Breast epithelium (tissue), 4 donors: Measurements from ENCODE around the gene ZNF614. TPM values are rescaled to one million over a fixed set of nuclear protein-coding genes. Genes with fewer than 3 reads are reported as not detected.

Source experiments
- DNase-seq, 2 donors: peaks; one replicate each; pipeline ENCODE4 v3.0.0-alpha.2; 2019; ENCODE audit warnings: low spot score in 2 of 2
- H3K27ac ChIP-seq, 2 donors: fragments of 200-600 bp; sonication (generic) in 1 of 2; one replicate each; pipeline ENCODE4 v1.5.1; 2016 to 2019; ENCODE audit warnings: mild to moderate bottlenecking in 1 of 2
- H3K27me3 ChIP-seq, 2 donors: fragments of 200-600 bp; sonication (generic) in 1 of 2; one replicate each; pipeline versions ENCODE4 v1.5.1 to v1.6.0; 2017 to 2019; ENCODE audit warnings: control low read depth in 1 of 2, mild to moderate bottlenecking in 1 of 2
- H3K36me3 ChIP-seq: fragments of 200-600 bp; one replicate; pipeline ENCODE4 v1.5.1; 2019
- H3K4me1 ChIP-seq, 2 donors: fragments of 200-600 bp; sonication (generic); one replicate each; pipeline ENCODE4 v1.5.1; 2016 to 2019; ENCODE audit warnings: control low read depth in 1 of 2
- H3K4me3 ChIP-seq, 3 donors: fragments of 200-600 bp; sonication (generic); 1 replicate in 2 of 3; 2 replicates in 1 of 3; pipeline ENCODE4 v1.5.1; 2016 to 2019; ENCODE audit warnings: mild to moderate bottlenecking in 3 of 3, moderate library complexity in 2 of 3
- H3K9me3 ChIP-seq, 2 donors: fragments of 200-600 bp; sonication (generic) in 1 of 2; one replicate each; pipeline ENCODE4 v1.5.1; 2016 to 2019; ENCODE audit warnings: control low read depth in 1 of 2
- CTCF ChIP-seq, 3 donors: fragments of 450-650 bp; IDR thresholded peaks; one replicate each; pipeline ENCODE4 v1.5.1; 2016 to 2017; ENCODE audit warnings: antibody characterized with exemption in 3 of 3, mild to moderate bottlenecking in 3 of 3, moderate library complexity in 3 of 3
- POLR2A ChIP-seq: fragments of 450-650 bp; IDR thresholded peaks from one replicate; pipeline ENCODE4 v1.6.1; 2016; ENCODE audit warnings: antibody characterized with exemption, mild to moderate bottlenecking, moderate library complexity
- POLR2AphosphoS5 ChIP-seq, 3 donors: sonication (generic); formaldehyde crosslinking; IDR thresholded peaks; one replicate each; pipeline ENCODE4 v1.6.1; 2017; ENCODE audit warnings: antibody characterized with exemption in 3 of 3
- intact Hi-C: fragments of 100-400 bp; cut with DNase I; formaldehyde crosslinking; loops from one replicate; pipeline ENCODE4 v1.15.1; 2023; ENCODE audit warnings: low total_unique reads
- total RNA-seq, 3 donors: library from RNA; depleted of rRNA; stranded (reverse); fragments of >200 nt; gene quantifications; one replicate each; pipeline ENCODE4 v1.1.0, GENCODE V29; 2016

The ZNF614 gene
- total RNA-seq, 3 donors from 2014 or later, result 5.6 to 13.6 (median 9.5) TPM

- Histone ChIP-seq H3K27ac (no peak overlapping the region), H3K9me3 (peaks cover 90 to 94% of the 10 kb centered on the region in 2 donors), H3K36me3 (peaks cover 37% of the 10 kb centered on the region), H3K4me1 (peaks cover 0 to 1% of the 10 kb centered on the region in 2 donors), H3K4me3 (peak overlapping the region in 1 of 3 donors; percentile 15), H3K27me3 (no peaks in the 10 kb centered on the region)
- no peak for TF ChIP-seq POLR2AphosphoS5 (IDR thresholded peaks at IDR 0.05)
- no peak for TF ChIP-seq CTCF (IDR thresholded peaks at IDR 0.05)
- TF ChIP-seq POLR2A, result no peak
- no peak for DNase-seq
- intact Hi-C loops, result no loop called here
Observed at GRCh38 chr19:52022193-52022592, 6.0 kb downstream of the ZNF614 start.

- H3K27ac ChIP-seq, result no peak overlapping the region
- no peak for DNase-seq
- no peak for TF ChIP-seq POLR2AphosphoS5 (IDR thresholded peaks at IDR 0.05)
- TF ChIP-seq CTCF (IDR thresholded peaks at IDR 0.05), result no peak
- TF ChIP-seq POLR2A, result no peak
- H3K4me1 ChIP-seq, result no peaks in the 10 kb centered on the region
- intact Hi-C loops, result no loop called here
- H3K4me3 ChIP-seq, result peak overlapping the region in 1 of 3 donors; percentile 26
- peaks cover 94 to 99% of the 10 kb centered on the region in 2 donors for H3K9me3 ChIP-seq
- no peaks in the 10 kb centered on the region for H3K27me3 ChIP-seq
- peaks cover 47% of the 10 kb centered on the region for H3K36me3 ChIP-seq
Observed at GRCh38 chr19:52020506-52020905, 7.7 kb downstream of the ZNF614 start.

GRCh38 chr19:52010674-52011073, 17.5 kb downstream of the ZNF614 start:
- Histone ChIP-seq H3K27me3 (no peaks in the 10 kb centered on the region), H3K4me3 (no peak overlapping the region), H3K36me3 (no peaks in the 10 kb centered on the region), H3K27ac (no peak overlapping the region), H3K4me1 (no peaks in the 10 kb centered on the region), H3K9me3 (peaks cover 33 to 35% of the 10 kb centered on the region in 2 donors)
- no peak for DNase-seq
- intact Hi-C loops, result no loop called here
- no peak for TF ChIP-seq POLR2AphosphoS5 (IDR thresholded peaks at IDR 0.05)
- no peak for TF ChIP-seq CTCF (IDR thresholded peaks at IDR 0.05)
- no peak for TF ChIP-seq POLR2A

- no peaks in the 10 kb centered on the region for H3K4me1 ChIP-seq
Observed at GRCh38 chr19:52007806-52008557, 20.2 kb downstream of the ZNF614 start, which contains the start of gene ZNF615. ZNF615 (minus strand) TSS chr19:52008211; CDS start chr19:52003711, 4,500 bp downstream.

More at GRCh38 chr19:52007806-52008557, 20.2 kb downstream of the ZNF614 start, which contains the start of gene ZNF615:
- no peak for TF ChIP-seq CTCF (IDR thresholded peaks at IDR 0.05)
- TF ChIP-seq POLR2A, result no peak
- TF ChIP-seq POLR2AphosphoS5 (IDR thresholded peaks at IDR 0.05), result peak; percentile 40 to 78 (median 76)
- intact Hi-C loops, result no loop called here
- H3K27me3 ChIP-seq, result no peaks in the 10 kb centered on the region
- DNase-seq, result peak; percentile 84 to 88
- H3K4me3 ChIP-seq, result peak within 1 kb of the TSS; percentile 76 to 83 (median 79)
- H3K9me3 ChIP-seq, result peaks cover 37 to 40% of the 10 kb centered on the region in 2 donors
- H3K27ac ChIP-seq, result peak within 1 kb of the TSS; percentile 83 to 93
- H3K36me3 ChIP-seq, result peaks cover 10% of the 10 kb centered on the region
